Panc1 (cell line): ENCODE measurements around the gene GJB6. TPM values are rescaled to one million over a fixed set of nuclear protein-coding genes. Genes with fewer than 3 reads are reported as not detected.

Source experiments
- ATAC-seq: fragments of 200-7000 bp; cut with Tn5 transposase; 2 replicates; pipeline ENCODE4 v1.9.1; 2020; ENCODE audit warnings: mild to moderate bottlenecking, moderate library complexity
- BruUV-seq: library from RNA; stranded (reverse); fragments of 400-500 nt; replicated peaks from 2 replicates; lab custom pipeline; 2021; lab: Mats Ljungman, UMichigan
- CTCF ChIA-PET: fragments of 300-600 bp; sonication (Branson Sonifier 250); formaldehyde crosslinking; loops from one replicate; lab custom pipeline; 2022; ENCODE audit warnings: antibody characterized with exemption; lab: Charles Lee
- POLR2A ChIA-PET: fragments of 300-600 bp; sonication (Branson Sonifier 250); formaldehyde crosslinking; loops from one replicate; lab custom pipeline; 2022; ENCODE audit warnings: antibody characterized with exemption; lab: Charles Lee
- DNase-seq: peaks from one replicate; pipeline ENCODE4 v3.0.0-alpha.2; 2010; ENCODE audit warnings: low read depth, low spot score
- H3K27ac ChIP-seq: 2 replicates; pipeline ENCODE4 v1.5.1; 2011; ENCODE audit warnings: mild to moderate bottlenecking, low read length, inconsistent platforms
- H3K27me3 ChIP-seq: fragments of 200-500 bp; sonication (Bioruptor generic); 2 replicates; pipeline ENCODE4 v1.6.0; 2014; ENCODE audit warnings: low read length, inconsistent platforms; ENCODE audit not compliant: control insufficient read depth, insufficient read depth
- H3K36me3 ChIP-seq: fragments of 200-500 bp; sonication (Bioruptor generic); 2 replicates; pipeline ENCODE4 v1.5.1; 2014; ENCODE audit warnings: inconsistent platforms, mild to moderate bottlenecking, low read length, moderate library complexity; ENCODE audit not compliant: control insufficient read depth, insufficient read depth
- H3K4me1 ChIP-seq: 2 replicates; pipeline ENCODE4 v1.5.1; 2011; ENCODE audit warnings: inconsistent platforms, mild to moderate bottlenecking, low read length, moderate library complexity; ENCODE audit not compliant: control insufficient read depth, insufficient read depth
- H3K4me3 ChIP-seq, 2 experiments: 2 replicates each; pipeline ENCODE4 v1.5.1; 2011 to 2012; ENCODE audit warnings: low read depth in 2 of 2, low read length in 2 of 2, mild to moderate bottlenecking in 2 of 2, inconsistent platforms in 1 of 2, moderate library complexity in 1 of 2
- H3K9me3 ChIP-seq: fragments of 200-500 bp; sonication (Bioruptor generic); 2 replicates; pipeline ENCODE4 v1.5.1; 2014; ENCODE audit warnings: low read depth, mild to moderate bottlenecking, inconsistent platforms, low read length, moderate library complexity; ENCODE audit not compliant: control insufficient read depth, insufficient read depth
- POLR2AphosphoS5 ChIP-seq: IDR thresholded peaks from 2 replicates; pipeline ENCODE4 v1.6.1; 2012; ENCODE audit warnings: mild to moderate bottlenecking, low read depth, low read length, moderate library complexity
- SIN3A ChIP-seq: IDR thresholded peaks from 2 replicates; pipeline ENCODE4 v1.6.1; 2012; ENCODE audit warnings: low read depth, mild to moderate bottlenecking, low read length, moderate library complexity, borderline replicate concordance; ENCODE audit not compliant: insufficient read depth
- TCF7L2 ChIP-seq: IDR thresholded peaks from 2 replicates; pipeline ENCODE4 v1.6.1; 2011; ENCODE audit warnings: mild to moderate bottlenecking, low read depth, low read length, inconsistent platforms
- in situ Hi-C: cut with HindIII; loops from 2 replicates; pipeline ENCODE4 v1.10.0; 2016; ENCODE audit warnings: low sequenced_read_pairs, low pct_unique_long_range_greater_than_20kb
- intact Hi-C: fragments of 100-400 bp; cut with micrococcal nuclease; formaldehyde crosslinking; loops from one replicate; pipeline ENCODE4 v1.10.0; 2022; ENCODE audit not compliant: unreplicated experiment
- total RNA-seq: library from RNA; stranded (reverse); gene quantifications from one replicate; pipeline ENCODE4 v1.2.1, GENCODE V29; 2021; ENCODE audit not compliant: unreplicated experiment
- TF ChIP-seq, protein P1 (sequence below), 2 experiments: IDR thresholded peaks; 2 replicates each; pipeline ENCODE4 v1.6.1; 2011 to 2012; ENCODE audit warnings: low read depth in 2 of 2, control low read depth in 1 of 2, low read length in 1 of 2, mild to moderate bottlenecking in 1 of 2, moderate library complexity in 1 of 2; ENCODE audit not compliant: insufficient read depth in 1 of 2
- TF ChIP-seq, protein P2 (sequence below): fragments of 450-650 bp; IDR thresholded peaks from 2 replicates; pipeline ENCODE4 v1.5.1; 2017; ENCODE audit warnings: mild to moderate bottlenecking

Gene GJB6
- total RNA-seq, 1 experiment from 2014 or later, result 6.3 TPM

DNA sequence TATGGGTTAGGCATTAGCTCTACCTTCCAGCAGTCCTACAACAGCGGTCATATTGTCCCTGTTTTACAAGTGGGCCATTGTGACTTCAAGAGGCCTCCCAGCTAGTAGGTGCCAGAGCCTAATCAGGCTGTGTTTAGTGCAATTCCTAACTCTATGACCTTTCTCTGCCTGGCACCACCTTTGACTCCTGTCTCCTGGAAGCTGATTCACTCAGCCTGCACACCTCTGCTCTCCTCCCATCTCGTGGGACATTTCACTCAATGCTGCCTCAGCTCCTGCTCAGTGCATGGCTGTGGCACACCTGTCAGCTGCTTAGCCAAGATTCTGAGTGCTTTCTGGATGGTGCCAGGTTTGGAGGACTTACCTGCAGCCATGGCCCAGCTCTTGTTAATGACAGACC lies 9.5 kb upstream of the GJB6 start:
- Histone ChIP-seq H3K4me1 (no peaks in the 10 kb centered on the region), H3K27ac (no peak overlapping the region), H3K4me3 (no peak overlapping the region), H3K27me3 (no peaks in the 10 kb centered on the region), H3K36me3 (no peaks in the 10 kb centered on the region), H3K9me3 (no peaks in the 10 kb centered on the region)
- DNase-seq (no peak), ATAC-seq (no peak)
- POLR2A ChIA-PET, result no interaction called here
- no TSS peak for BruUV-seq
- no peak for TF ChIP-seq POLR2AphosphoS5
- no peak for TF ChIP-seq TCF7L2
- no peak for TF ChIP-seq SIN3A
- TF ChIP-seq, protein P1, sequence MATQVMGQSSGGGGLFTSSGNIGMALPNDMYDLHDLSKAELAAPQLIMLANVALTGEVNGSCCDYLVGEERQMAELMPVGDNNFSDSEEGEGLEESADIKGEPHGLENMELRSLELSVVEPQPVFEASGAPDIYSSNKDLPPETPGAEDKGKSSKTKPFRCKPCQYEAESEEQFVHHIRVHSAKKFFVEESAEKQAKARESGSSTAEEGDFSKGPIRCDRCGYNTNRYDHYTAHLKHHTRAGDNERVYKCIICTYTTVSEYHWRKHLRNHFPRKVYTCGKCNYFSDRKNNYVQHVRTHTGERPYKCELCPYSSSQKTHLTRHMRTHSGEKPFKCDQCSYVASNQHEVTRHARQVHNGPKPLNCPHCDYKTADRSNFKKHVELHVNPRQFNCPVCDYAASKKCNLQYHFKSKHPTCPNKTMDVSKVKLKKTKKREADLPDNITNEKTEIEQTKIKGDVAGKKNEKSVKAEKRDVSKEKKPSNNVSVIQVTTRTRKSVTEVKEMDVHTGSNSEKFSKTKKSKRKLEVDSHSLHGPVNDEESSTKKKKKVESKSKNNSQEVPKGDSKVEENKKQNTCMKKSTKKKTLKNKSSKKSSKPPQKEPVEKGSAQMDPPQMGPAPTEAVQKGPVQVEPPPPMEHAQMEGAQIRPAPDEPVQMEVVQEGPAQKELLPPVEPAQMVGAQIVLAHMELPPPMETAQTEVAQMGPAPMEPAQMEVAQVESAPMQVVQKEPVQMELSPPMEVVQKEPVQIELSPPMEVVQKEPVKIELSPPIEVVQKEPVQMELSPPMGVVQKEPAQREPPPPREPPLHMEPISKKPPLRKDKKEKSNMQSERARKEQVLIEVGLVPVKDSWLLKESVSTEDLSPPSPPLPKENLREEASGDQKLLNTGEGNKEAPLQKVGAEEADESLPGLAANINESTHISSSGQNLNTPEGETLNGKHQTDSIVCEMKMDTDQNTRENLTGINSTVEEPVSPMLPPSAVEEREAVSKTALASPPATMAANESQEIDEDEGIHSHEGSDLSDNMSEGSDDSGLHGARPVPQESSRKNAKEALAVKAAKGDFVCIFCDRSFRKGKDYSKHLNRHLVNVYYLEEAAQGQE (IDR thresholded peaks at IDR 0.05; ENCODE audit: insufficient read depth in 1 of 2, low read depth in 2 of 2, low read length in 1 of 2), result no peak
- TF ChIP-seq, protein P2, sequence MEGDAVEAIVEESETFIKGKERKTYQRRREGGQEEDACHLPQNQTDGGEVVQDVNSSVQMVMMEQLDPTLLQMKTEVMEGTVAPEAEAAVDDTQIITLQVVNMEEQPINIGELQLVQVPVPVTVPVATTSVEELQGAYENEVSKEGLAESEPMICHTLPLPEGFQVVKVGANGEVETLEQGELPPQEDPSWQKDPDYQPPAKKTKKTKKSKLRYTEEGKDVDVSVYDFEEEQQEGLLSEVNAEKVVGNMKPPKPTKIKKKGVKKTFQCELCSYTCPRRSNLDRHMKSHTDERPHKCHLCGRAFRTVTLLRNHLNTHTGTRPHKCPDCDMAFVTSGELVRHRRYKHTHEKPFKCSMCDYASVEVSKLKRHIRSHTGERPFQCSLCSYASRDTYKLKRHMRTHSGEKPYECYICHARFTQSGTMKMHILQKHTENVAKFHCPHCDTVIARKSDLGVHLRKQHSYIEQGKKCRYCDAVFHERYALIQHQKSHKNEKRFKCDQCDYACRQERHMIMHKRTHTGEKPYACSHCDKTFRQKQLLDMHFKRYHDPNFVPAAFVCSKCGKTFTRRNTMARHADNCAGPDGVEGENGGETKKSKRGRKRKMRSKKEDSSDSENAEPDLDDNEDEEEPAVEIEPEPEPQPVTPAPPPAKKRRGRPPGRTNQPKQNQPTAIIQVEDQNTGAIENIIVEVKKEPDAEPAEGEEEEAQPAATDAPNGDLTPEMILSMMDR, result no peak
- intact Hi-C loops, result no loop called here
- in situ Hi-C loops, result no loop called here
- CTCF ChIA-PET, result no interaction called here

DNA sequence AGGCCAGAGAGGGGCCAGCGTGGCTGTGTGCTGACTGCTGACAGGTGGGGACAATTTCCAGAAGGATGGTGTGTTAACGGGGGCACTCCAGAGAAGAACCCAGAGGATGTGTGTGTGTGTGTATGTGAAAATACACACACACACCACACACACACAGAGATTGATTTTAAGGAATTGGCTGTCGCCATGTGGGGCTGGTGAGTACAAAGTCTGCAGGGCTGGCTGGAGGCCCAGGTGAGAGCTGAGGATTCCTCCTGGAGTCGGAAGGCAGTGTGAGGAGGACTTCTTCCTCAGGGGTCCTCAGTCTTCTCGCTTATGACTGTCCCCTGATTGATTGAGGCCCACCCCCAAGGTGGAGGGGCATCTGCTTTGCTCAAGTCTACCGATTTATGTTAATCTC lies 7.6 kb upstream of the GJB6 start:
- Histone ChIP-seq H3K27ac (no peak overlapping the region), H3K36me3 (no peaks in the 10 kb centered on the region), H3K4me1 (no peaks in the 10 kb centered on the region), H3K27me3 (no peaks in the 10 kb centered on the region), H3K9me3 (no peaks in the 10 kb centered on the region), H3K4me3 (no peak overlapping the region)
- ChIA-PET CTCF (no interaction called here), POLR2A (no interaction called here)
- TF ChIP-seq SIN3A (no peak), TCF7L2 (no peak), POLR2AphosphoS5 (no peak)
- TF ChIP-seq, protein P1 (IDR thresholded peaks at IDR 0.05; ENCODE audit: insufficient read depth in 1 of 2, low read depth in 2 of 2, low read length in 1 of 2), result no peak
- TF ChIP-seq, protein P2, result no peak
- no peak for ATAC-seq
- in situ Hi-C loops (no loop called here), intact Hi-C loops (no loop called here)
- BruUV-seq, result no TSS peak
- DNase-seq, result no peak
